PC-3 (cell line): ENCODE results near the gene RAP1GAP2. TPM values are rescaled to one million over a fixed set of nuclear protein-coding genes. Genes with fewer than 3 reads are reported as not detected.

Source experiments
- ATAC-seq: fragments of 200-7000 bp; cut with Tn5 transposase; 2 replicates; pipeline ENCODE4 v1.9.1; 2020; ENCODE audit warnings: mild to moderate bottlenecking, moderate library complexity
- BruUV-seq: library from RNA; stranded (reverse); fragments of 400-500 nt; replicated peaks from 2 replicates; lab custom pipeline; 2021; lab: Mats Ljungman, UMichigan
- CTCF ChIA-PET: fragments of 300-600 bp; sonication (Branson Sonifier 250); formaldehyde crosslinking; loops from one replicate; lab custom pipeline; 2022; ENCODE audit warnings: antibody characterized with exemption; lab: Charles Lee
- POLR2A ChIA-PET: fragments of 300-600 bp; sonication (Branson Sonifier 250); formaldehyde crosslinking; loops from one replicate; lab custom pipeline; 2022; ENCODE audit warnings: antibody characterized with exemption; ENCODE audit not compliant: unreplicated experiment; lab: Charles Lee
- DNase-seq: peaks from one replicate; pipeline ENCODE4 v3.0.0-alpha.2; 2015
- H2AFZ ChIP-seq: fragments of 300-600 bp; sonication (generic); 2 replicates; pipeline ENCODE4 v1.6.0; 2016; ENCODE audit warnings: antibody characterized with exemption, low read length
- H3F3A ChIP-seq: fragments of 300-600 bp; sonication (generic); one replicate; pipeline ENCODE4 v1.6.0; 2017; ENCODE audit warnings: antibody characterized with exemption, low read length, control low read depth, mild to moderate bottlenecking; ENCODE audit not compliant: unreplicated experiment
- H3K27ac ChIP-seq: fragments of 300-600 bp; sonication (generic); 2 replicates; pipeline ENCODE4 v1.5.1; 2016; ENCODE audit warnings: mild to moderate bottlenecking, low read length
- H3K27me3 ChIP-seq: fragments of 300-600 bp; sonication (generic); 2 replicates; pipeline ENCODE4 v1.6.1; 2016; ENCODE audit warnings: low read length, mixed read lengths
- H3K36me3 ChIP-seq: fragments of 300-600 bp; sonication (generic); 2 replicates; pipeline ENCODE4 v1.6.1; 2016; ENCODE audit warnings: low read depth, mixed run types, low read length, mixed read lengths
- H3K4me1 ChIP-seq: fragments of 300-600 bp; sonication (generic); 2 replicates; pipeline ENCODE4 v1.5.1; 2016; ENCODE audit warnings: low read length; ENCODE audit not compliant: insufficient read depth
- H3K4me2 ChIP-seq: fragments of 300-600 bp; sonication (generic); 2 replicates; pipeline ENCODE4 v1.6.0; 2016; ENCODE audit warnings: low read length
- H3K4me3 ChIP-seq: fragments of 300-600 bp; sonication (generic); 2 replicates; pipeline ENCODE4 v1.5.1; 2016; ENCODE audit warnings: mild to moderate bottlenecking, low read length, mixed read lengths
- H3K79me2 ChIP-seq: fragments of 300-600 bp; sonication (generic); 2 replicates; pipeline ENCODE4 v1.6.1; 2017; ENCODE audit warnings: low read length, mixed read lengths
- H3K9ac ChIP-seq: fragments of 300-600 bp; sonication (generic); 2 replicates; pipeline ENCODE4 v1.6.0; 2016; ENCODE audit warnings: mild to moderate bottlenecking, low read length
- H3K9me2 ChIP-seq: fragments of 300-600 bp; sonication (generic); replicated peaks from 2 replicates; pipeline ENCODE4 v1.6.1; 2016; ENCODE audit warnings: mixed run types, low read length, mixed read lengths
- H3K9me3 ChIP-seq: fragments of 300-600 bp; sonication (generic); 2 replicates; pipeline ENCODE4 v1.6.1; 2016; ENCODE audit warnings: low read length, mixed read lengths
- H4K20me1 ChIP-seq: fragments of 300-600 bp; sonication (generic); 2 replicates; pipeline ENCODE4 v1.6.1; 2016; ENCODE audit warnings: low read length, mixed read lengths
- EZH2 ChIP-seq: fragments of 300-600 bp; sonication (generic); IDR thresholded peaks from one replicate; pipeline ENCODE4 v1.6.1; 2017; ENCODE audit warnings: antibody characterized with exemption, mild to moderate bottlenecking, low read length; ENCODE audit not compliant: unreplicated experiment
- EZH2phosphoT487 ChIP-seq: fragments of 300-600 bp; sonication (generic); IDR thresholded peaks from 2 replicates; pipeline ENCODE4 v1.6.1; 2018; ENCODE audit warnings: mild to moderate bottlenecking, antibody characterized with exemption, low read length, borderline replicate concordance
- intact Hi-C: fragments of 100-400 bp; cut with micrococcal nuclease; formaldehyde crosslinking; loops from 2 replicates; pipeline ENCODE4 v1.9.0; 2023
- total RNA-seq: library from RNA; depleted of rRNA; stranded (reverse); fragments of >200 nt; gene quantifications from 2 replicates; pipeline ENCODE4 v1.2.3, GENCODE V29; 2014
- TF ChIP-seq, protein P1 (sequence below): fragments of 300-600 bp; sonication (generic); conservative IDR thresholded peaks from 2 replicates; pipeline ENCODE4 v1.5.1; 2017; ENCODE audit warnings: antibody characterized with exemption, low read depth, mild to moderate bottlenecking, low read length

Gene RAP1GAP2
- total RNA-seq, 1 experiment from 2014 or later = 14.5 TPM

DNA sequence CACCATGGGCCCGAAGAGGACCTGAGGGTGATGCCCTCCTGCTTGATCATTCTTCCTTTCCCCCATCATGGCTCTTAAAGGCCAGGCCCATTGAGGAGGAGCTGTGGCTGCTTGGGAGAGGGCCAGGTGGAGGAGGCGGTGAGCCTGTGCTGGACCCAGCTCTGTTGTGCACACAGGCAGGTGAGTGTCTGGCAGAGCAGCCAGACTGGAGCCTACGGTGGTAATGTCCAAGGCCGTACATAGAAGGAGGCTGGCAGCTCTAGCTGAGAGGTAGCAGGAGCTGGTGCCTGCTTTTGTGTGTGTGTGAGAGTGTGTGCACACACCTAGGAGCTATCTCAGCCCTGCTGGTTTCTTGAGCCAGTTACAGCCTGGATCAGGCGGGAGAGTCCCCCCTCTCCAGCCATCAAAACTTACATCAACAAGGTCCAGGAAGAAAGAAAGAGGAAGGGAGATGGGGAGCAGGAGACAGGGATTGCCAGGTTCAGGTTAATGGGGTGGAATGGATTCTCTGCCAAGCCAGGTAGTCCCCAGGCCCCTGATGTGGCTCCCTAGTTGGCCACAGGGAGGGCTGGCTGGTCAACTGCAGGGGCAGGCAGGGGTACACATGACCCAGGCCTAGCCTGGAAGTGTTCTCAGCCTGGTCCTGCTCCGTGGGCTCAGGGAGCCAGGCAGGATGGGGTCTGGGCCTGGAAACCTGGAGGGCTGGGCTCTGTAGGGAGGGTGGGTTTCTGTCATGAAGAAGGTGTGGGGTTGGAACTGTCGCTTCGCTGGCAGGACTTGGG is 107.1 kb downstream of the RAP1GAP2 start:
- TF ChIP-seq EZH2 (no peak), EZH2phosphoT487 (no peak)
- TF ChIP-seq, protein P1, sequence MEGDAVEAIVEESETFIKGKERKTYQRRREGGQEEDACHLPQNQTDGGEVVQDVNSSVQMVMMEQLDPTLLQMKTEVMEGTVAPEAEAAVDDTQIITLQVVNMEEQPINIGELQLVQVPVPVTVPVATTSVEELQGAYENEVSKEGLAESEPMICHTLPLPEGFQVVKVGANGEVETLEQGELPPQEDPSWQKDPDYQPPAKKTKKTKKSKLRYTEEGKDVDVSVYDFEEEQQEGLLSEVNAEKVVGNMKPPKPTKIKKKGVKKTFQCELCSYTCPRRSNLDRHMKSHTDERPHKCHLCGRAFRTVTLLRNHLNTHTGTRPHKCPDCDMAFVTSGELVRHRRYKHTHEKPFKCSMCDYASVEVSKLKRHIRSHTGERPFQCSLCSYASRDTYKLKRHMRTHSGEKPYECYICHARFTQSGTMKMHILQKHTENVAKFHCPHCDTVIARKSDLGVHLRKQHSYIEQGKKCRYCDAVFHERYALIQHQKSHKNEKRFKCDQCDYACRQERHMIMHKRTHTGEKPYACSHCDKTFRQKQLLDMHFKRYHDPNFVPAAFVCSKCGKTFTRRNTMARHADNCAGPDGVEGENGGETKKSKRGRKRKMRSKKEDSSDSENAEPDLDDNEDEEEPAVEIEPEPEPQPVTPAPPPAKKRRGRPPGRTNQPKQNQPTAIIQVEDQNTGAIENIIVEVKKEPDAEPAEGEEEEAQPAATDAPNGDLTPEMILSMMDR = no peak
- intact Hi-C loops = no loop called here
- no peak for ATAC-seq
- Histone ChIP-seq H3K4me2 (no peak overlapping the region), H3F3A (no peaks in the 10 kb centered on the region), H3K9ac (no peak overlapping the region), H3K36me3 (no peaks in the 10 kb centered on the region; the same call in 1 of the 2 replicates), H3K79me2 (no peaks in the 10 kb centered on the region), H3K9me3 (no peaks in the 10 kb centered on the region), H3K4me3 (no peak overlapping the region), H3K9me2 (no peaks in the 10 kb centered on the region), H4K20me1 (no peaks in the 10 kb centered on the region), H3K27ac (no peak overlapping the region), H3K27me3 (no peaks in the 10 kb centered on the region), H3K4me1 (no peaks in the 10 kb centered on the region), H2AFZ (no peak overlapping the region)
- BruUV-seq = no TSS peak
- ChIA-PET CTCF (no interaction called here), POLR2A (no interaction called here)
- DNase-seq = no peak

DNA sequence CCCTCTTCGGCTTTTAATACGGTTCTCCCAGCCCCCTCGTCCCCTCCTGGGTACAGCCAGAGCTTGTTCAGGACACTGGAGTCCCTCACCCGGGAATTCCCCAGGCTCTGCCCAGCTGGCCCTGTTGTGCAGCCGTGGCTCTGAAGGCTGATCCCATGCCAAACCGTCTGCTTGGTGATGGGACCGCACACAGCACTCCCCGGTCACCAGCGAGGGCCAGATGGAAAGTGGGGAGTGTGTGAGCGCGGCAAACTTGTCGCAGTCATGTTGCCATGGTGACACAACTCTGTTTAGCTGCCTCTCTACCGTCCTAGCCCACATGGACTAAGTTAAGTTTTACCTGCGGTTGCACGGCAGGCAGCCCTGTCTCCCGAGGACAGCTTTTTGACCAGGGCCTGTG is 107.9 kb downstream of the RAP1GAP2 start:
- Histone ChIP-seq H3K4me3 (no peak overlapping the region), H3K9me2 (no peaks in the 10 kb centered on the region), H3K4me2 (no peak overlapping the region), H3K79me2 (no peaks in the 10 kb centered on the region), H4K20me1 (no peaks in the 10 kb centered on the region), H3K27me3 (no peaks in the 10 kb centered on the region), H3K27ac (no peak overlapping the region), H3F3A (no peaks in the 10 kb centered on the region), H2AFZ (no peak overlapping the region), H3K36me3 (no peaks in the 10 kb centered on the region; the same call in 1 of the 2 replicates), H3K9ac (no peak overlapping the region), H3K9me3 (no peaks in the 10 kb centered on the region), H3K4me1 (no peaks in the 10 kb centered on the region)
- no TSS peak for BruUV-seq
- POLR2A ChIA-PET = no interaction called here
- no peak for DNase-seq
- intact Hi-C loops = no loop called here
- ATAC-seq = no peak
- CTCF ChIA-PET = no interaction called here
- TF ChIP-seq, protein P1 = no peak
- TF ChIP-seq EZH2phosphoT487 (no peak), EZH2 (no peak)

DNA sequence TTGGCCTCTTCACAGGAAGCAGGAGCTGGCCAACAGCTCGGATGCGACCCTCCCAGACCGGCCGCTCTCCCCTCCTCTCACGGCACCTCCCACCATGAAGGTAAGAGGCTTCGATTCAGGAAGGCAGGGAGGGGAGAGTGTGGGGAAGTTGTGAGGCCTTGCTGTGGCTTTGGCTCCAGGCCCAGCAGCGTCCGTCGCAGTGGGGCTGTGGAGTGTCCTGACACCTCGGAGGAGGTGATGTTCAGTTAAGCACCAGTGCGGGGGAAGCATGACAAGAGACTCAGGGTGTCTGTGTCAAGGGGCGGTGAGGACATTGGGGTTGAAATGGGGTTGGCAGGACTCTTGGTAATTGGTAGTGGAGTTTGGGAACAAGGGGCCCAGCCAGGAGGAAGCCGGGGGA is 109.0 kb downstream of the RAP1GAP2 start:
- ATAC-seq (no peak), DNase-seq (no peak)
- POLR2A ChIA-PET = no interaction called here
- H3K4me1 ChIP-seq = no peaks in the 10 kb centered on the region
- no peak overlapping the region for H3K9ac ChIP-seq
- no peak overlapping the region for H3K4me3 ChIP-seq
- TF ChIP-seq EZH2 (no peak), EZH2phosphoT487 (no peak)
- TF ChIP-seq, protein P1 = no peak
- no peaks in the 10 kb centered on the region for H3F3A ChIP-seq
- no peak overlapping the region for H3K4me2 ChIP-seq
- CTCF ChIA-PET = no interaction called here
- H3K9me3 ChIP-seq = no peaks in the 10 kb centered on the region
- no peaks in the 10 kb centered on the region for H3K79me2 ChIP-seq
- intact Hi-C loops = no loop called here
- no peaks in the 10 kb centered on the region; the same call in 1 of the 2 replicates for H3K36me3 ChIP-seq
- BruUV-seq = no TSS peak
- no peak overlapping the region for H2AFZ ChIP-seq
- H4K20me1 ChIP-seq = no peaks in the 10 kb centered on the region
- no peak overlapping the region for H3K27ac ChIP-seq
- H3K9me2 ChIP-seq = no peaks in the 10 kb centered on the region
- H3K27me3 ChIP-seq = no peaks in the 10 kb centered on the region
